Effector memory CD8-positive, alpha-beta T cell (primary cell): ENCODE results near the gene KCTD5.

ENCODE experiments used
- ATAC-seq: fragments of 150-1000 bp; cut with Tn5 transposase; replicated peaks from 2 replicates; pipeline ENCODE4 v1.10.0; 2021; ENCODE audit warnings: mild to moderate bottlenecking, moderate library complexity
- DNase-seq, 3 experiments: peaks; one replicate each; pipeline ENCODE4 v3.0.0; 2021
- H3K27ac Mint-ChIP-seq, 2 donors: one replicate each; pipeline ENCODE4 v1.8.0; 2022; ENCODE audit warnings: mild to moderate bottlenecking in 2 of 2, mixed read lengths in 2 of 2, moderate library complexity in 2 of 2
- H3K27me3 Mint-ChIP-seq, 2 donors: one replicate each; pipeline ENCODE4 v1.8.0; 2022; ENCODE audit warnings: mixed read lengths in 2 of 2
- H3K36me3 Mint-ChIP-seq: one replicate; pipeline ENCODE4 v1.8.0; 2022; ENCODE audit warnings: mild to moderate bottlenecking, moderate library complexity, mixed read lengths; ENCODE audit not compliant: insufficient read depth
- H3K4me1 Mint-ChIP-seq, 2 donors: one replicate each; pipeline ENCODE4 v1.8.0; 2022; ENCODE audit warnings: low read depth in 2 of 2, mixed read lengths in 2 of 2
- H3K4me3 Mint-ChIP-seq, 2 donors: one replicate each; pipeline ENCODE4 v1.8.0; 2022; ENCODE audit warnings: mild to moderate bottlenecking in 2 of 2, mixed read lengths in 2 of 2, moderate library complexity in 2 of 2
- H3K9me3 Mint-ChIP-seq, 2 donors: one replicate each; pipeline ENCODE4 v1.8.0; 2022; ENCODE audit warnings: mixed read lengths in 2 of 2

KCTD5 gene

DNA sequence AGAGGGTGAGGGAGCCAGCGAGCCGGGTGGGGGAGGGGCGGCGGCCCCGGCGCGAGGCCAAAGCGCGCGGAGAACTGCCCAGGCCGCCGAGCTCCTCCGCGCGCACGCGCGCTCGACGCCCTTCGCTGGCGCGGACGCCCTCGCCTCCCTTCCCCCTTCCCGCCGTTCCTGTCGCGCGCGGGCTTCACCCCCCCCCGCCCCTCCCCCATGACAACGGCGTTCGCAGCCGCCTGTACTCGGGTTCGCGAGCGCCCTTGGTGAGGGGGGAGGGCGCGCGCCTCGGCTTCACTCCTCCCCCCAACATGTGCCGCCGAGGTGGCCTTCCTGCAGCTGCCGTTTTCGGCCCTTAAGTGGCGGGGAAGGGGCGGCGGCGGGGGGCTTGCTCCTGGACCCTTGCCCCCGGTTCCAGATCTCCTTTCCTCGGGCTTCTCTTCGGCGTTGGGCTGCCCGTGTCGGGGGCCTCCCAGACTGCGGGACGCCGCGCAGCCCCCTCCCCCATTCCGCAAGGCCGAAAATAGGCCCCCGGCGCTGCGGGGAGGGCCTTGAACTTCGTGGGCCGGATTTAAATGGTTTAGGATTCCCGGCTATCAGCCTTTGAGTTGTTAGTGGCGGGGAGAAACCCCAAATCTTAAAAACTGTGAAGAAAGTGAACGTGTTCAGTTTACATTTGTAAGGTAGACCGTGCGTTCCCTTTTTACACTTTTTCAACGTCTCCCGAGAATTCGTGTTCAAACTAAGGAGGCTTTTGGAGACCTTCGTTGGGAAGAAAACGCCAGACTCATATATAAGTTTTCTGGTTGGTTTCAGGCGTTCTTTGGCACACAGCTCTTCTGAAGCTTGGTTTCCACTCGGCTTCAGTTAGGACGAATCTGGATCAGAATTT is 70.8 kb downstream of the KCTD5 start:
- H3K27me3 Mint-ChIP-seq, result no peaks in the 10 kb centered on the region
- peaks cover 47 to 49% of the 10 kb centered on the region in 2 donors for H3K4me1 Mint-ChIP-seq
- peak overlapping the region; percentile 89 to 98 for H3K4me3 Mint-ChIP-seq
- DNase-seq (no peak), ATAC-seq (peak; percentile 32)
- H3K9me3 Mint-ChIP-seq, result peaks cover 0 to 2% of the 10 kb centered on the region in 2 donors
- peaks cover 63% of the 10 kb centered on the region for H3K36me3 Mint-ChIP-seq
- H3K27ac Mint-ChIP-seq, result peak overlapping the region; percentile 88 to 99

GRCh38 chr16:2753733-2754020 is 71.4 kb downstream of the KCTD5 start:
- Mint-ChIP-seq H3K27ac (peak overlapping the region; percentile 88 to 99), H3K4me1 (peaks cover 49 to 53% of the 10 kb centered on the region in 2 donors), H3K27me3 (no peaks in the 10 kb centered on the region), H3K36me3 (peaks cover 69% of the 10 kb centered on the region), H3K4me3 (peak overlapping the region; percentile 89 to 98), H3K9me3 (peaks cover 0 to 2% of the 10 kb centered on the region in 2 donors)
- no peak for ATAC-seq
- no peak for DNase-seq

DNA sequence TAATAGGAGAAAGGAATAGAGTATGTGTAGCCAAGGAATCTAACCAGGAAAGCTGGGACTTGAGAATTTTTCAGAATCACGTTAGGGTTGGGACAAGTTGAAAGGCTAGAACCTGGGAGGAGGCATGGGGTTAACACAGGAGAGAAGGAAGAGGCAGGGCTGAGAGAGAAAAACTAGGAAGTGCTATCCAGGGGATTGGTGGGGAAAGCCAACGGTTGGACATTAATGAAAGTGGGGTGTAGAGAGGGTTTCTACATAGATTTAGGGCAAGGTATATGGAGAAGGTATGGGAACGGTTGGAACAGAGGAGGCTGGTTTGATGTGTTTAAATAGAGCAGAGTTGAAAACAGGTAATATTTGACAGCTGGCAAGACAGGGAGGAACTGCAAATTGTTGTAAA is 72.8 kb downstream of the KCTD5 start:
- Mint-ChIP-seq H3K36me3 (peaks cover 84% of the 10 kb centered on the region), H3K9me3 (peaks cover 0 to 2% of the 10 kb centered on the region in 2 donors), H3K27me3 (no peaks in the 10 kb centered on the region), H3K27ac (peak overlapping the region; percentile 88 to 99), H3K4me3 (peak overlapping the region; percentile 89 to 98), H3K4me1 (peaks cover 47 to 64% of the 10 kb centered on the region in 2 donors)
- ATAC-seq (no peak), DNase-seq (no peak)

GRCh38 chr16:2756288-2757015 is 74.1 kb downstream of the KCTD5 start:
- DNase-seq, result no peak
- ATAC-seq, result no peak
- peaks cover 43 to 62% of the 10 kb centered on the region in 2 donors for H3K4me1 Mint-ChIP-seq
- H3K27me3 Mint-ChIP-seq, result no peaks in the 10 kb centered on the region
- H3K9me3 Mint-ChIP-seq, result no peaks in the 10 kb centered on the region
- H3K4me3 Mint-ChIP-seq, result peak overlapping the region in 1 of 2 donors; percentile 98
- H3K36me3 Mint-ChIP-seq, result peaks cover 87% of the 10 kb centered on the region
- peak overlapping the region; percentile 88 to 99 for H3K27ac Mint-ChIP-seq

- Mint-ChIP-seq H3K27me3 (no peaks in the 10 kb centered on the region), H3K4me3 (no peak overlapping the region), H3K36me3 (peaks cover 87% of the 10 kb centered on the region), H3K9me3 (no peaks in the 10 kb centered on the region), H3K4me1 (peaks cover 41 to 62% of the 10 kb centered on the region in 2 donors), H3K27ac (peak overlapping the region; percentile 69 to 88)
- ATAC-seq, result no peak
- DNase-seq, result no peak
Measured at GRCh38 chr16:2757344-2757743, 75.0 kb downstream of the KCTD5 start.
